ENCODE results near the gene GID8.

GRCh38 chr20:62922451-62922921, 15.5 kb upstream of the GID8 start:
- TF ChIP-seq POLR2A (IDR thresholded peaks at IDR 0.05), result no peak
- TF ChIP-seq, protein P1, sequence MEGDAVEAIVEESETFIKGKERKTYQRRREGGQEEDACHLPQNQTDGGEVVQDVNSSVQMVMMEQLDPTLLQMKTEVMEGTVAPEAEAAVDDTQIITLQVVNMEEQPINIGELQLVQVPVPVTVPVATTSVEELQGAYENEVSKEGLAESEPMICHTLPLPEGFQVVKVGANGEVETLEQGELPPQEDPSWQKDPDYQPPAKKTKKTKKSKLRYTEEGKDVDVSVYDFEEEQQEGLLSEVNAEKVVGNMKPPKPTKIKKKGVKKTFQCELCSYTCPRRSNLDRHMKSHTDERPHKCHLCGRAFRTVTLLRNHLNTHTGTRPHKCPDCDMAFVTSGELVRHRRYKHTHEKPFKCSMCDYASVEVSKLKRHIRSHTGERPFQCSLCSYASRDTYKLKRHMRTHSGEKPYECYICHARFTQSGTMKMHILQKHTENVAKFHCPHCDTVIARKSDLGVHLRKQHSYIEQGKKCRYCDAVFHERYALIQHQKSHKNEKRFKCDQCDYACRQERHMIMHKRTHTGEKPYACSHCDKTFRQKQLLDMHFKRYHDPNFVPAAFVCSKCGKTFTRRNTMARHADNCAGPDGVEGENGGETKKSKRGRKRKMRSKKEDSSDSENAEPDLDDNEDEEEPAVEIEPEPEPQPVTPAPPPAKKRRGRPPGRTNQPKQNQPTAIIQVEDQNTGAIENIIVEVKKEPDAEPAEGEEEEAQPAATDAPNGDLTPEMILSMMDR (IDR thresholded peaks at IDR 0.05), result no peak
